Caki2 (cell line): ENCODE measurements around the gene DOC2B. TPM values are rescaled to one million over a fixed set of nuclear protein-coding genes. Genes with fewer than 3 reads are reported as not detected.

Experiments
- DNase-seq: peaks from one replicate; pipeline ENCODE4 v3.0.0-alpha.2; 2015; ENCODE audit warnings: low read depth
- in situ Hi-C: cut with HindIII; loops from 2 replicates; pipeline ENCODE4 v1.10.0; 2016; ENCODE audit warnings: low sequenced_read_pairs, low pct_unique_long_range_greater_than_20kb, mixed read lengths
- total RNA-seq: library from RNA; depleted of rRNA; stranded (reverse); fragments of >200 nt; shearing (Covaris generic); gene quantifications from 2 replicates; pipeline ENCODE4 v1.2.3, GENCODE V29; 2014; ENCODE audit warnings: low replicate concordance

DOC2B gene
- total RNA-seq, 1 experiment from 2014 or later: 1.8 TPM

GRCh38 chr17:153851-154250, 27.6 kb downstream of the DOC2B start:
- in situ Hi-C loops: no loop called here
- DNase-seq: no peak

GRCh38 chr17:152860-153420, 28.5 kb downstream of the DOC2B start:
- DNase-seq: no peak
- in situ Hi-C loops: no loop called here

GRCh38 chr17:151886-152859, 29.3 kb downstream of the DOC2B start:
- in situ Hi-C loops: no loop called here
- peak; percentile 40 for DNase-seq

- in situ Hi-C loops: no loop called here
- no peak for DNase-seq
Observed at GRCh38 chr17:151004-151403, 30.4 kb downstream of the DOC2B start.

GRCh38 chr17:149897-150584, 31.4 kb downstream of the DOC2B start:
- in situ Hi-C loops: no loop called here
- DNase-seq: no peak

GRCh38 chr17:149231-149630, 32.2 kb downstream of the DOC2B start:
- DNase-seq: no peak
- in situ Hi-C loops: no loop called here

GRCh38 chr17:148757-149156, 32.7 kb downstream of the DOC2B start:
- DNase-seq: no peak
- in situ Hi-C loops: no loop called here

GRCh38 chr17:147796-148740, 33.4 kb downstream of the DOC2B start:
- in situ Hi-C loops: no loop called here

GRCh38 chr17:146983-147761, 34.3 kb downstream of the DOC2B start:
- in situ Hi-C loops: no loop called here

More at GRCh38 chr17:147796-148740, 33.4 kb downstream of the DOC2B start:
- no peak for DNase-seq

GRCh38 chr17:146546-146945, 34.9 kb downstream of the DOC2B start:
- no peak for DNase-seq
- in situ Hi-C loops: no loop called here

More at GRCh38 chr17:146983-147761, 34.3 kb downstream of the DOC2B start:
- DNase-seq: no peak

- DNase-seq: no peak
- in situ Hi-C loops: no loop called here
Observed at GRCh38 chr17:145671-146541, 35.5 kb downstream of the DOC2B start.

GRCh38 chr17:144936-145670, 36.3 kb downstream of the DOC2B start:
- DNase-seq: no peak
- in situ Hi-C loops: no loop called here

- peak; percentile 64 for DNase-seq
- in situ Hi-C loops: no loop called here
Observed at GRCh38 chr17:143785-144281, 37.6 kb downstream of the DOC2B start.

GRCh38 chr17:142876-143784, 38.3 kb downstream of the DOC2B start:
- no peak for DNase-seq
- in situ Hi-C loops: no loop called here
